ENCODE results near the gene PPP2R1B.
A peak's percentile ranks its signal among the peaks of the same experiment; 100 is the strongest.

The PPP2R1B gene

DNA sequence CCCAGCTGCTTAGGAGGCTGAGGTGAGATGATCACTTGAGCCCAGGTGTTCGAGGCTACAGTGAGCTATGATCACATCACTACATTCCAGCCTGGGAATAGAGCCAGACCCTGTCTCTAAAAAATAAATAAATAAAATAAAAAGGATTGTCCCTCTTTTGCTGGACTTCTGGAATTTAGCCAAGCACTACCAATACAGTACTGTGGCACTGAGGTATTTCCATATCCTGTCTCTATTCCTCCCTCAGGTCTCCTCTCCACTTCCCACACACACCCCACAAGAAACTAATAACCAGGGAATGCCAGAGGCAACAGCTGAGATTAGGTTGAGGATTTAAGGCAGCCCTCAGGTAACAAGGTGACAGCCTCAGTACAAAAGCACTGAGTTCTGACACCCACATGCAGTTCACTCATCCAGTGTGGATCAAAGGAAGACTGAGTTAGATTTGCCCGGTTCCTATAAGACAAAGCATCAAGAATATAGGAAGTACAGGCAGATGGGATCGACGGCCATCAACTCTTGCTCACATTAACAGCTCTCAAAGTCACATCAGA, 4.5 kb upstream of the PPP2R1B start:
- TF ChIP-seq, protein P1, sequence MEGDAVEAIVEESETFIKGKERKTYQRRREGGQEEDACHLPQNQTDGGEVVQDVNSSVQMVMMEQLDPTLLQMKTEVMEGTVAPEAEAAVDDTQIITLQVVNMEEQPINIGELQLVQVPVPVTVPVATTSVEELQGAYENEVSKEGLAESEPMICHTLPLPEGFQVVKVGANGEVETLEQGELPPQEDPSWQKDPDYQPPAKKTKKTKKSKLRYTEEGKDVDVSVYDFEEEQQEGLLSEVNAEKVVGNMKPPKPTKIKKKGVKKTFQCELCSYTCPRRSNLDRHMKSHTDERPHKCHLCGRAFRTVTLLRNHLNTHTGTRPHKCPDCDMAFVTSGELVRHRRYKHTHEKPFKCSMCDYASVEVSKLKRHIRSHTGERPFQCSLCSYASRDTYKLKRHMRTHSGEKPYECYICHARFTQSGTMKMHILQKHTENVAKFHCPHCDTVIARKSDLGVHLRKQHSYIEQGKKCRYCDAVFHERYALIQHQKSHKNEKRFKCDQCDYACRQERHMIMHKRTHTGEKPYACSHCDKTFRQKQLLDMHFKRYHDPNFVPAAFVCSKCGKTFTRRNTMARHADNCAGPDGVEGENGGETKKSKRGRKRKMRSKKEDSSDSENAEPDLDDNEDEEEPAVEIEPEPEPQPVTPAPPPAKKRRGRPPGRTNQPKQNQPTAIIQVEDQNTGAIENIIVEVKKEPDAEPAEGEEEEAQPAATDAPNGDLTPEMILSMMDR (IDR thresholded peaks at IDR 0.05; ENCODE audit: insufficient read depth, low read length), result no peak
- TF ChIP-seq SPI1 (IDR thresholded peaks at IDR 0.05; ENCODE audit: borderline replicate concordance, low read depth) (no peak), POLR2AphosphoS5 (IDR thresholded peaks at IDR 0.05; ENCODE audit: low read depth) (no peak)
- no peak for DNase-seq (ENCODE audit: low read depth in 1 of 2, low spot score in 1 of 2)
- H3K27me3 ChIP-seq (ENCODE audit: insufficient read depth, poor library complexity, severe bottlenecking), result no peaks in the 10 kb centered on the region
- no peak overlapping the region for H3K27ac ChIP-seq (replicated peaks)
- no peak overlapping the region for H3K4me3 ChIP-seq (replicated peaks; ENCODE audit: insufficient read depth, low read length)

DNA sequence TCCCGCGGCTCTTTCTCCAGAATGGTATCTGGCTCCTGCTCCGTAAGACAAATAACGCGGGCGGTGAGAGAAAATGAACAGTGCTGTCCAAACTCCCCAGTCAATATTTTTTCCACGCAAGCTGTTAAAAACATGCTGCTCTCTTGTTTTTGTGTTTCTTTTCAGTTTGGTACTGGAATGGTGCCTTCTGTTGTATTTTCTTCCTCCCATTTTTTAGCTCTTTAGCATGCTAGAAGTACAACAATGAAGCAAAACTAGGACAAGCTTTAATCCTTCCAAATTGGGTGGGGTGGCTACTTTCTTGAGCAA, 599 bp upstream of the PPP2R1B start:
- DNase-seq (ENCODE audit: low read depth in 1 of 2, low spot score in 1 of 2), result no peak
- peak overlapping the region; percentile 98 for H3K4me3 ChIP-seq (replicated peaks; ENCODE audit: insufficient read depth, low read length)
- TF ChIP-seq, protein P2, sequence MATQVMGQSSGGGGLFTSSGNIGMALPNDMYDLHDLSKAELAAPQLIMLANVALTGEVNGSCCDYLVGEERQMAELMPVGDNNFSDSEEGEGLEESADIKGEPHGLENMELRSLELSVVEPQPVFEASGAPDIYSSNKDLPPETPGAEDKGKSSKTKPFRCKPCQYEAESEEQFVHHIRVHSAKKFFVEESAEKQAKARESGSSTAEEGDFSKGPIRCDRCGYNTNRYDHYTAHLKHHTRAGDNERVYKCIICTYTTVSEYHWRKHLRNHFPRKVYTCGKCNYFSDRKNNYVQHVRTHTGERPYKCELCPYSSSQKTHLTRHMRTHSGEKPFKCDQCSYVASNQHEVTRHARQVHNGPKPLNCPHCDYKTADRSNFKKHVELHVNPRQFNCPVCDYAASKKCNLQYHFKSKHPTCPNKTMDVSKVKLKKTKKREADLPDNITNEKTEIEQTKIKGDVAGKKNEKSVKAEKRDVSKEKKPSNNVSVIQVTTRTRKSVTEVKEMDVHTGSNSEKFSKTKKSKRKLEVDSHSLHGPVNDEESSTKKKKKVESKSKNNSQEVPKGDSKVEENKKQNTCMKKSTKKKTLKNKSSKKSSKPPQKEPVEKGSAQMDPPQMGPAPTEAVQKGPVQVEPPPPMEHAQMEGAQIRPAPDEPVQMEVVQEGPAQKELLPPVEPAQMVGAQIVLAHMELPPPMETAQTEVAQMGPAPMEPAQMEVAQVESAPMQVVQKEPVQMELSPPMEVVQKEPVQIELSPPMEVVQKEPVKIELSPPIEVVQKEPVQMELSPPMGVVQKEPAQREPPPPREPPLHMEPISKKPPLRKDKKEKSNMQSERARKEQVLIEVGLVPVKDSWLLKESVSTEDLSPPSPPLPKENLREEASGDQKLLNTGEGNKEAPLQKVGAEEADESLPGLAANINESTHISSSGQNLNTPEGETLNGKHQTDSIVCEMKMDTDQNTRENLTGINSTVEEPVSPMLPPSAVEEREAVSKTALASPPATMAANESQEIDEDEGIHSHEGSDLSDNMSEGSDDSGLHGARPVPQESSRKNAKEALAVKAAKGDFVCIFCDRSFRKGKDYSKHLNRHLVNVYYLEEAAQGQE (IDR thresholded peaks at IDR 0.05; ENCODE audit: insufficient replicate concordance, low read depth), result no peak
- no peak for TF ChIP-seq SPI1 (IDR thresholded peaks at IDR 0.05; ENCODE audit: borderline replicate concordance, low read depth)
- TF ChIP-seq, protein P1 (IDR thresholded peaks at IDR 0.05; ENCODE audit: insufficient read depth, low read length), result no peak
- TF ChIP-seq POLR2AphosphoS5 (IDR thresholded peaks at IDR 0.05; ENCODE audit: low read depth), result no peak
- TF ChIP-seq GABPA (IDR thresholded peaks at IDR 0.05; ENCODE audit: low read depth), result no peak
- peak overlapping the region; percentile 71 for H3K27ac ChIP-seq (replicated peaks)
- H3K27me3 ChIP-seq (ENCODE audit: insufficient read depth, poor library complexity, severe bottlenecking), result no peaks in the 10 kb centered on the region

DNA sequence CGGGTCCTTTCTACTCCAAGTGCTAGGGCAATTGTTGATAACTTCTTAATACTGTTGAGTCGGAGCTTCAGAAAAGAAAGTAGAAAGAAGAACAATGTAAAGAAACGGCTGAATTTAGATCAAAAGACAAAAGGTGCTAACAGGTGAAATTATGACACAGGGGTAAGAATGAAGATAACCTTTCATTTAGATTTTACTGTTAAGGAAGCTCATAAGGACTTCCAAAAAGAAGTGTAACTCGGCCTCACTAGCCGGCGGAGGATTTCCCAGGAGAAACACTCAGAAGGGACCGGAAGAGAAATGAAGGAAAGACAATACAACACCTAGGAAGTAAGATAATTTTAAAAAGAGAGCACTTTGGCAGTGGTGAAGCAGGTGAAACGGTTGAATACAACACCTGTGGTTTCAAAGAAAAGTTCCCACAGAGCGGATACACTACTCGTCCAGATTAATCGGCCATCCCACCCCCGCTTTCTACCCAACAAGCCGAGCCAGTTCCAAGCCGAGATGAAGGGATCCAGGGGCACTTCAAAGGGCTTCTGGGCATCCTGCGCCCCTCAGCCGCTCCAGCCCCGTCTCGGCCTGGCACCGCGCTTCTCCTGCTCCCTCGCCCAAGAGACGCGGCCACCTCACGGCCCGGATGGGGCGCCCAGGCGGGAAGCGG, 737 bp downstream of the PPP2R1B start:
- TF ChIP-seq POLR2AphosphoS5 (IDR thresholded peaks at IDR 0.05; ENCODE audit: low read depth), result no peak
- TF ChIP-seq, protein P2 (IDR thresholded peaks at IDR 0.05; ENCODE audit: insufficient replicate concordance, low read depth), result no peak
- TF ChIP-seq, protein P1 (IDR thresholded peaks at IDR 0.05; ENCODE audit: insufficient read depth, low read length), result no peak
- no peak for TF ChIP-seq GABPA (IDR thresholded peaks at IDR 0.05; ENCODE audit: low read depth)
- TF ChIP-seq SPI1 (IDR thresholded peaks at IDR 0.05; ENCODE audit: borderline replicate concordance, low read depth), result no peak
- no peaks in the 10 kb centered on the region for H3K27me3 ChIP-seq (ENCODE audit: insufficient read depth, poor library complexity, severe bottlenecking)
- DNase-seq (ENCODE audit: low read depth in 1 of 2, low spot score in 1 of 2), result peak in 1 of 2 experiments; percentile 9
- peak overlapping the region; percentile 71 for H3K27ac ChIP-seq (replicated peaks)
- H3K4me3 ChIP-seq (replicated peaks; ENCODE audit: insufficient read depth, low read length), result peak overlapping the region; percentile 98

All from HL-60 (cell line).